Body of pancreas (tissue), 4 donors: Measurements from ENCODE around the gene ITGA8.

Experiments
- CTCF ChIP-seq, 7 experiments: fragments of 450-650 bp in 4 of 7; fragments of 200-600 bp in 3 of 7; sonication (generic) in 3 of 7; IDR thresholded peaks; one replicate each; pipeline ENCODE4 v1.5.1; 2016 to 2019; ENCODE audit warnings: antibody characterized with exemption in 7 of 7
- POLR2A ChIP-seq, 3 donors: fragments of 450-650 bp; IDR thresholded peaks; one replicate each; pipeline ENCODE4 v1.6.1; 2016; ENCODE audit warnings: antibody characterized with exemption in 3 of 3, mild to moderate bottlenecking in 2 of 3

- no peak for TF ChIP-seq CTCF (IDR thresholded peaks at IDR 0.05)
- TF ChIP-seq POLR2A (IDR thresholded peaks at IDR 0.05), result no peak
Measured at GRCh38 chr10:15632456-15633091, 87.1 kb downstream of the ITGA8 start.
